ENCODE data around the gene SERPINE3. TPM values are rescaled to one million over a fixed set of nuclear protein-coding genes. Genes with fewer than 3 reads are reported as not detected.

The SERPINE3 gene
- polyA plus RNA-seq, 1 of the 3 experiments (the other 2 are of a cell fraction): not detected

GRCh38 chr13:51303882-51304281 is 35.6 kb upstream of the SERPINE3 start:
- Histone ChIP-seq H3F3A (replicated peaks; ENCODE audit: insufficient read depth) (no peaks in the 10 kb centered on the region), H3K79me2 (ENCODE audit: insufficient read depth) (no peaks in the 10 kb centered on the region), H3K9me2 (no peaks in the 10 kb centered on the region), H4K20me1 (ENCODE audit: insufficient read depth) (no peaks in the 10 kb centered on the region), H3K27ac (ENCODE audit: low read depth in 2 of 2, low read length in 1 of 2) (no peak overlapping the region), H3K9ac (no peak overlapping the region), H2AFZ (ENCODE audit: low read depth) (no peak overlapping the region), H3K4me2 (no peak overlapping the region), H3K36me3 (replicated peaks in 1 of 2; ENCODE audit: control insufficient read depth in 1 of 2, insufficient read depth in 2 of 2, low read length in 1 of 2) (no peaks in the 10 kb centered on the region), H3K27me3 (ENCODE audit: insufficient read depth) (no peaks in the 10 kb centered on the region), H3K9me3 (no peaks in the 10 kb centered on the region), H3K4me3 (ENCODE audit: low read depth in 2 of 2, low read length in 1 of 2) (no peak overlapping the region), H3K4me1 (ENCODE audit: control insufficient read depth in 1 of 2, insufficient read depth in 2 of 2, low read depth in 1 of 2, low read length in 1 of 2) (no peaks in the 10 kb centered on the region)
- no peak for TF ChIP-seq MEF2A (IDR thresholded peaks at IDR 0.05; ENCODE audit: borderline replicate concordance, low read depth)
- no peak for TF ChIP-seq TEAD4 (IDR thresholded peaks at IDR 0.05; ENCODE audit: borderline replicate concordance, insufficient read depth)
- TF ChIP-seq FOXJ3 (CRISPR knock-in tag; IDR thresholded peaks at IDR 0.05): no peak
- TF ChIP-seq CTCF (IDR thresholded peaks at IDR 0.05): no peak
- TF ChIP-seq SMC3 (IDR thresholded peaks at IDR 0.05; ENCODE audit: low read depth, low read length): no peak
- no peak for TF ChIP-seq EP300 (IDR thresholded peaks at IDR 0.05; ENCODE audit: borderline replicate concordance in 1 of 2, low read depth in 1 of 2, low read length in 1 of 2)
- TF ChIP-seq ELF1 (IDR thresholded peaks at IDR 0.05): no peak
- no peak for TF ChIP-seq TAF1 (IDR thresholded peaks at IDR 0.05; ENCODE audit: borderline replicate concordance, low read depth, low read length)
- DNase-seq: no peak
- POLR2A ChIA-PET: no interaction called here
- CTCF ChIA-PET: no interaction called here

DNA sequence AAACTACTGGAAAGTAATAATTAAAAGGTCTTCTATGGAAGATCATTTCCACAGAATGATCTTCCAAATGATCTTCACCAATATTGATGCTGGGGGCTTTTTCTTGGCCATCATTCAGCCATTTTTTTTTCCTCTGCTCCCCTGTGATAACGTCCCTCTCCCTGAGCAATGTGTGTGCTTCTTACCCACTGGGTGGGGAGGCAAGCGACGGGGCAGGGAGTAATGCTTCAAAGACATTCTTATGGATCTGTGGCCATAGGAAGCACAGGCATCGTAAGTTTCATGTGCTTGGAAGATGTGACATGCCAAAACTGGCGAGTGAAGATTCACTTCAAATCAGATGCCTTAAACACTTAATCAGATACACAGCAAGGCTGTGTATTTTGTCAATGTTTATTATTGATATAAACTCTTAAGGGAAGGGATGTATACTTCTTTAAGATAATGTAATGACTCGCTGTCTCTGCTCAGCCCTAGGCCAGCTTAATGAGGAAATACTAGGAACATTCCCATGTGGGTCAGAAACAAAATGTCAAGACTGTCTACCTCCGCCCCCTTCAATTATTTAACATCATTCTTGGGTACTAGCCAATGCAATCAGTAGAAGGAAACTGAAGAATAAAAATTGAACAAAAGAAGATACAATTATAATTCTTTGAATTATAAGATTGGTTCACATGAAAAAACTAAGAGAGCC is 34.1 kb upstream of the SERPINE3 start:
- no peak for TF ChIP-seq POLR2AphosphoS5 (IDR thresholded peaks at IDR 0.05; ENCODE audit: low read depth, low read length)
- no peak for TF ChIP-seq FOSL2 (IDR thresholded peaks at IDR 0.05; ENCODE audit: borderline replicate concordance, low read depth)
- TF ChIP-seq, protein P1, sequence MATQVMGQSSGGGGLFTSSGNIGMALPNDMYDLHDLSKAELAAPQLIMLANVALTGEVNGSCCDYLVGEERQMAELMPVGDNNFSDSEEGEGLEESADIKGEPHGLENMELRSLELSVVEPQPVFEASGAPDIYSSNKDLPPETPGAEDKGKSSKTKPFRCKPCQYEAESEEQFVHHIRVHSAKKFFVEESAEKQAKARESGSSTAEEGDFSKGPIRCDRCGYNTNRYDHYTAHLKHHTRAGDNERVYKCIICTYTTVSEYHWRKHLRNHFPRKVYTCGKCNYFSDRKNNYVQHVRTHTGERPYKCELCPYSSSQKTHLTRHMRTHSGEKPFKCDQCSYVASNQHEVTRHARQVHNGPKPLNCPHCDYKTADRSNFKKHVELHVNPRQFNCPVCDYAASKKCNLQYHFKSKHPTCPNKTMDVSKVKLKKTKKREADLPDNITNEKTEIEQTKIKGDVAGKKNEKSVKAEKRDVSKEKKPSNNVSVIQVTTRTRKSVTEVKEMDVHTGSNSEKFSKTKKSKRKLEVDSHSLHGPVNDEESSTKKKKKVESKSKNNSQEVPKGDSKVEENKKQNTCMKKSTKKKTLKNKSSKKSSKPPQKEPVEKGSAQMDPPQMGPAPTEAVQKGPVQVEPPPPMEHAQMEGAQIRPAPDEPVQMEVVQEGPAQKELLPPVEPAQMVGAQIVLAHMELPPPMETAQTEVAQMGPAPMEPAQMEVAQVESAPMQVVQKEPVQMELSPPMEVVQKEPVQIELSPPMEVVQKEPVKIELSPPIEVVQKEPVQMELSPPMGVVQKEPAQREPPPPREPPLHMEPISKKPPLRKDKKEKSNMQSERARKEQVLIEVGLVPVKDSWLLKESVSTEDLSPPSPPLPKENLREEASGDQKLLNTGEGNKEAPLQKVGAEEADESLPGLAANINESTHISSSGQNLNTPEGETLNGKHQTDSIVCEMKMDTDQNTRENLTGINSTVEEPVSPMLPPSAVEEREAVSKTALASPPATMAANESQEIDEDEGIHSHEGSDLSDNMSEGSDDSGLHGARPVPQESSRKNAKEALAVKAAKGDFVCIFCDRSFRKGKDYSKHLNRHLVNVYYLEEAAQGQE (IDR thresholded peaks at IDR 0.05; ENCODE audit: low read depth, low read length): no peak
- no peak for TF ChIP-seq FOXJ3 (CRISPR knock-in tag; IDR thresholded peaks at IDR 0.05)
- no peak for TF ChIP-seq ELF1 (IDR thresholded peaks at IDR 0.05)
- no peak for TF ChIP-seq GATA2 (CRISPR knock-in tag; IDR thresholded peaks at IDR 0.05)
- no peak for TF ChIP-seq JUND (IDR thresholded peaks at IDR 0.05)
- no peak for TF ChIP-seq RCOR1 (IDR thresholded peaks at IDR 0.05; ENCODE audit: low read length)
- TF ChIP-seq SMC3 (IDR thresholded peaks at IDR 0.05; ENCODE audit: low read depth, low read length): no peak
- TF ChIP-seq USF2 (IDR thresholded peaks at IDR 0.05; ENCODE audit: borderline replicate concordance, low read depth, low read length): no peak
- no peak for TF ChIP-seq TAF1 (IDR thresholded peaks at IDR 0.05; ENCODE audit: borderline replicate concordance, low read depth, low read length)
- no peak for TF ChIP-seq MAX (IDR thresholded peaks at IDR 0.05; ENCODE audit: low read depth)
- Histone ChIP-seq H3K36me3 (replicated peaks in 1 of 2; ENCODE audit: control insufficient read depth in 1 of 2, insufficient read depth in 2 of 2, low read length in 1 of 2) (no peaks in the 10 kb centered on the region), H3K4me3 (ENCODE audit: low read depth in 2 of 2, low read length in 1 of 2) (no peak overlapping the region), H3K27me3 (ENCODE audit: insufficient read depth) (no peaks in the 10 kb centered on the region; the same call in 1 of the 2 replicates), H3K4me1 (ENCODE audit: control insufficient read depth in 1 of 2, insufficient read depth in 2 of 2, low read depth in 1 of 2, low read length in 1 of 2) (no peaks in the 10 kb centered on the region), H3K9ac (no peak overlapping the region), H3K9me3 (no peaks in the 10 kb centered on the region), H3K9me2 (no peaks in the 10 kb centered on the region), H3K79me2 (ENCODE audit: insufficient read depth) (no peaks in the 10 kb centered on the region), H4K20me1 (ENCODE audit: insufficient read depth) (no peaks in the 10 kb centered on the region), H2AFZ (ENCODE audit: low read depth) (no peak overlapping the region), H3K4me2 (no peak overlapping the region), H3K27ac (ENCODE audit: low read depth in 2 of 2, low read length in 1 of 2) (no peak overlapping the region), H3F3A (replicated peaks; ENCODE audit: insufficient read depth) (no peaks in the 10 kb centered on the region)
- DNase-seq: no peak
- POLR2A ChIA-PET: no interaction called here
- CTCF ChIA-PET: interaction anchor here (1.0 to 1.1 kb wide), 2 partner anchors 20 to 147 kb away, joined by 3 read pairs; no protein-coding TSS in a partner anchor
- WGBS (ENCODE audit: low lambda C conversion rate): 71% methylated on average over 7 of the region's 7 CpGs

All from SK-N-SH (cell line).